HepG2 (cell line): ENCODE measurements around the gene COQ3. TPM values are rescaled to one million over a fixed set of nuclear protein-coding genes. Genes with fewer than 3 reads are reported as not detected.

Experiments
- AHR ChIP-seq: IDR thresholded peaks from 2 replicates; pipeline ENCODE4 v1.6.1; 2018; ENCODE audit warnings: missing genetic modification reagents, missing compliant biosample characterization
- ARID4A ChIP-seq: sonication (generic); formaldehyde crosslinking; IDR thresholded peaks from 2 replicates; pipeline ENCODE4 v1.5.0; 2020; ENCODE audit warnings: mild to moderate bottlenecking, missing genetic modification reagents, borderline replicate concordance
- ATF3 ChIP-seq: sonication (generic); formaldehyde crosslinking; IDR thresholded peaks from 2 replicates; pipeline ENCODE4 v1.4.0; 2020; ENCODE audit warnings: missing genetic modification reagents
- HNF4G ChIP-seq, 2 experiments: sonication (generic) in 1 of 2; formaldehyde crosslinking in 1 of 2; IDR thresholded peaks; 2 replicates each; pipeline versions ENCODE4 v1.4.0 to v1.6.1; 2011 to 2020; ENCODE audit warnings: borderline replicate concordance in 2 of 2, low read depth in 2 of 2, mild to moderate bottlenecking in 2 of 2, low read length in 1 of 2, missing genetic modification reagents in 1 of 2, moderate library complexity in 1 of 2
- JDP2 ChIP-seq: sonication (generic); formaldehyde crosslinking; IDR thresholded peaks from 2 replicates; pipeline ENCODE4 v1.8.1; 2022; ENCODE audit warnings: missing genetic modification reagents, borderline replicate concordance
- MIER2 ChIP-seq: IDR thresholded peaks from 2 replicates; pipeline ENCODE4 v1.6.1; 2016; ENCODE audit warnings: missing biosample characterization, missing genetic modification reagents
- NKX3-1 ChIP-seq: sonication (generic); formaldehyde crosslinking; IDR thresholded peaks from 2 replicates; pipeline ENCODE4 v1.5.0; 2020; ENCODE audit warnings: missing genetic modification reagents
- TIGD3 ChIP-seq: sonication (generic); formaldehyde crosslinking; IDR thresholded peaks from 2 replicates; pipeline ENCODE4 v1.5.1; 2020; ENCODE audit warnings: mild to moderate bottlenecking, missing genetic modification reagents, borderline replicate concordance
- WIZ ChIP-seq: sonication (generic); formaldehyde crosslinking; IDR thresholded peaks from 2 replicates; pipeline ENCODE4 v1.5.1; 2020; ENCODE audit warnings: mild to moderate bottlenecking, missing genetic modification reagents
- ZBTB10 ChIP-seq: sonication (generic); formaldehyde crosslinking; IDR thresholded peaks from 2 replicates; pipeline ENCODE4 v1.4.0; 2020; ENCODE audit warnings: missing genetic modification reagents, borderline replicate concordance
- ZNF121 ChIP-seq: sonication (generic); formaldehyde crosslinking; IDR thresholded peaks from 2 replicates; pipeline ENCODE4 v1.5.0; 2020; ENCODE audit warnings: mild to moderate bottlenecking, missing genetic modification reagents
- ZNF343 ChIP-seq: sonication (generic); formaldehyde crosslinking; IDR thresholded peaks from 2 replicates; pipeline ENCODE4 v1.4.0; 2020; ENCODE audit warnings: mild to moderate bottlenecking, missing genetic modification reagents
- ZNF367 ChIP-seq: sonication (generic); formaldehyde crosslinking; IDR thresholded peaks from 2 replicates; pipeline ENCODE4 v1.4.0; 2020; ENCODE audit warnings: missing genetic modification reagents, borderline replicate concordance
- ZNF430 ChIP-seq: sonication (generic); formaldehyde crosslinking; IDR thresholded peaks from 2 replicates; pipeline ENCODE4 v1.9.0; 2021; ENCODE audit warnings: mild to moderate bottlenecking, missing genetic modification reagents
- ZNF639 ChIP-seq: conservative IDR thresholded peaks from 2 replicates; pipeline ENCODE4 v1.6.1; 2018; ENCODE audit warnings: missing genetic modification reagents
- ZNF652 ChIP-seq: IDR thresholded peaks from 2 replicates; pipeline ENCODE4 v1.6.1; 2016; ENCODE audit warnings: low read depth, borderline replicate concordance
- ZNF746 ChIP-seq: sonication (generic); formaldehyde crosslinking; IDR thresholded peaks from 2 replicates; pipeline ENCODE4 v1.8.0; 2022; ENCODE audit warnings: mild to moderate bottlenecking, missing genetic modification reagents
- ZSCAN21 ChIP-seq: sonication (generic); formaldehyde crosslinking; IDR thresholded peaks from 2 replicates; pipeline ENCODE4 v1.8.0; 2022; ENCODE audit warnings: mild to moderate bottlenecking, missing genetic modification reagents, moderate library complexity, borderline replicate concordance
- polyA plus RNA-seq, 8 experiments: library from polyadenylated mRNA; depleted of rRNA in 3 of 8; stranded (reverse) in 7 of 8; unstranded in 1 of 8; fragments of >200 nt; fragmentation: Illumina TruSeq in 4 of 8; extraction: Trizol in 4 of 8; gene quantifications; 2 replicates each; pipeline versions ENCODE4 v1.2.1 to v1.2.3, GENCODE V29; 2011 to 2016; ENCODE audit warnings: low read depth in 4 of 8, missing spikeins in 1 of 8, mixed read lengths in 1 of 8; ENCODE audit not compliant: insufficient read depth in 1 of 8
- total RNA-seq, 5 experiments: library from RNA; depleted of rRNA; stranded (reverse); fragments of >200 nt; fragmentation: Illumina TruSeq; extraction: Trizol; gene quantifications; 2 replicates each; pipeline ENCODE4 v1.2.3, GENCODE V29; 2016; ENCODE audit warnings: low read depth in 1 of 5

COQ3 gene
- total and polyA plus RNA-seq, 2 of the 13 experiments (the other 11 are each of a cell fraction or from before 2014, with no cell fraction given), result 5.3 to 20.5 TPM

- TF ChIP-seq ZNF121 (no peak), NKX3-1 (CRISPR knock-in tag) (no peak), ZNF367 (CRISPR knock-in tag) (no peak), MIER2 (no peak), ZBTB10 (no peak), ZNF343 (CRISPR knock-in tag) (no peak), HNF4G (IDR thresholded peaks at IDR 0.05; ENCODE audit: borderline replicate concordance, low read depth, low read length) (no peak), HNF4G (CRISPR knock-in tag; IDR thresholded peaks at IDR 0.05; ENCODE audit: borderline replicate concordance, low read depth) (no peak), TIGD3 (CRISPR knock-in tag) (0 out of 2 replicates have a peak, but pooled peaks have one; percentile 22), JDP2 (CRISPR knock-in tag) (no peak), AHR (CRISPR knock-in tag) (no peak), ZNF639 (CRISPR knock-in tag) (no peak), ATF3 (CRISPR knock-in tag) (0 out of 2 replicates have a peak, but pooled peaks have one; percentile 7), WIZ (CRISPR knock-in tag) (no peak), ZSCAN21 (CRISPR knock-in tag) (no peak), ZNF746 (CRISPR knock-in tag) (no peak), ZNF652 (CRISPR knock-in tag) (no peak), ZNF430 (no peak; the same call in 1 of the 2 replicates), ARID4A (CRISPR knock-in tag) (0 out of 2 replicates have a peak, but pooled peaks have one; percentile 44)
These were observed 31.9 kb upstream of the COQ3 start (continued) for GRCh38 chr6:99425647-99426450.
